ENCODE data around the gene DDX4.
A peak's percentile ranks its signal among the peaks of the same experiment; 100 is the strongest.

The DDX4 gene

GRCh38 chr5:55821731-55822512 lies 84.1 kb downstream of the DDX4 start:
- DNase-seq (ENCODE audit: low read depth in 2 of 2) = no peak

- no peak for DNase-seq (ENCODE audit: low read depth in 2 of 2)
Observed at GRCh38 chr5:55823151-55823796, 85.4 kb downstream of the DDX4 start.

GRCh38 chr5:55829956-55830355 lies 92.1 kb downstream of the DDX4 start:
- DNase-seq (ENCODE audit: low read depth in 2 of 2) = no peak

GRCh38 chr5:55832446-55832845 lies 94.6 kb downstream of the DDX4 start:
- no peak for DNase-seq (ENCODE audit: low read depth in 2 of 2)

GRCh38 chr5:55836191-55836590 lies 98.3 kb downstream of the DDX4 start:
- DNase-seq (ENCODE audit: low read depth in 2 of 2) = no peak

DNA sequence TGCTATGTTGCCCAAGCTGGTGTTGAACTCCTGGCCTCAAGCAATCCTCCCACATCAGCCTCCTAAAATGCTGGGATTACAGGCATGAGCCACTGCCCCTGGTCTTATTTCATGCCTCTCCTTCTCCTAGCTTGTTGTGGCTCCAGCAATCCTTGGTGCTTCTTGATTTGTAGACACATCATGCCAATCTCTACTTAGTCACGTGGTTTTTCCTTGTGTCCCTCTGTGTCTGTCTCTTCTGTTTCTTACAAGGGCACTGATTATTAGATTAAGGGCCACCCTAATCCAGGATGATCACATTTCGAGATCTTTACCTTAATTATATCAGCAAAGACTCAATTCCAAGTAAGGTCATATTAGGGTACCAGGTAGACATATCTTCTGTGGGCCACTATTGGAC lies 104.1 kb downstream of the DDX4 start:
- no peak for DNase-seq (ENCODE audit: low read depth in 2 of 2)

- DNase-seq (ENCODE audit: low read depth in 2 of 2) = peak in 1 of 2 experiments; percentile 18
Observed at GRCh38 chr5:55847837-55848236, 110.0 kb downstream of the DDX4 start.

DNA sequence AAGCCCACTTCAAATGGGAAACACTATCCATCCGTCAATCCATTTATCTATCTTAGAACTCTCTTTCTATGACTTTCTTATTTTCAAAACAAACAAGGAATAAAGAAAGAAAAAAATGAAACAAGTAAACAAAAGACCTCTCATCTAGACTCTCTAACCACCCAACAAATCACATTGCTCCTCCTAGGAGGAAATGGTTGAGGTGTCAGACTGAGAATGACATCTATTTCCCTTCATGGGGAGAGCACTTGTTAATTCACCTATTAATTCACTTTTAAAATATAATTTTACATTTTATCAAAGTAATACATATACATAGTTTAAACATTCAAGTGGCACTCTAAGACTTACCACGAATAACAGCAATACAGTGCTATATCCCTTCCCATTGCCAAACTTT lies 110.9 kb downstream of the DDX4 start:
- no peak for DNase-seq (ENCODE audit: low read depth in 2 of 2)

DNA sequence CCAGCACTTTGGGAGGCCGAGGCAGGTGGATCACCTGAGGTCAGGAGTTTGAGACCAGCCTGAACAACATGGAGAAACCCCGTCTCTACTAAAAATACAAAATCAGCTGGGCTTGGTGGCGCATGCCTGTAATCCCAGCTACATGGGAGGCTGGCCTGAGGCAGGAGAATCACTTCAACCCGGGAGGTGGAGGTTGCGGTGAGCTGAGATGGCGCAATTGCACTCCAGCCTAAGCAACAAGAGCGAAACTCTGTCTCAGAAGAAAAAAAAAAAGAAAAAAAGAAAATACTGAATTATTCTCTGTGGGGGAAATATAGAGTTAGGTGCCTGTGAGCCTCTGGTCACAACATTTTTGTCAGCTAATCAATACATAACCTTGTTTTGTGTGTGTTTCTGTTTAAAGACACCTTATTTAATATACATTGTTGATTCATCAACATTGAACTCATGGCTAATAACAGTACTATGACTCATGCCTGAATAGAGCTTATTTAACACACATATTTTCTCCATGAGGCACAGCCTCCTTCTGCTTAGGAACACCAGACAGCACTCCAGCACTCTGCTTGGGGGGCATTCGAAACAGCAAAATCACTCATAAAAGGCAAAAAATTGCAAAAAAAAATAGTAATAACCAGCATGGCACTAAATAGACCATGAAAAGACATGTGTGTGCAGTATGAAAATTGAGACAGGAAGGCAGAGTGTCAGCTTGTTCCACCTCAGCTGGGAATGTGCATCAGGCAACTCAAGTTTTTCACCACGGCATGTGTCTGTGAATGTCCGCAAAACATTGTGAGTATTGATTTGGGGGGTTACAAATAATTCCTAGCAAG lies 113.2 kb downstream of the DDX4 start, which contains the start of gene IL31RA:
TSS of gene IL31RA (plus strand) at position 519 of the 836 bp plus-strand sequence. CDS start at position 733, 214 bp downstream.
- peak; percentile 53 to 61 for DNase-seq (ENCODE audit: low read depth in 2 of 2)

DNA sequence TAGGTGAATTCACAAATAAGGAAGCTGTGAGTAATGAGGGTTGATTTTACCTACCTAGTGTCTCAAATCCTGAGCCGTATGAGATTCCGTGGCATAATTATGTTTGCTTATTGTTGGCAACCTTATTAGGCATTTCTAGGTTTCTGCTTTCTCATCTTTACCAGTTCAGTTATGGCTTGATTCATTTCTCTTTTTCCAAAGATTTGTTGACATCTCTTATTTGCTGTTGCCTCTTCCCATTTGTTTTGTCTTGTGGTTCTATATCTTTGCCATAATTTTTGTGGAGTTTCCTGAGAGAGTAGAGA lies 113.8 kb downstream of the DDX4 start:
- DNase-seq (ENCODE audit: low read depth in 2 of 2) = no peak

GRCh38 chr5:55852503-55852902 lies 114.6 kb downstream of the DDX4 start:
- DNase-seq (ENCODE audit: low read depth in 2 of 2) = no peak

DNA sequence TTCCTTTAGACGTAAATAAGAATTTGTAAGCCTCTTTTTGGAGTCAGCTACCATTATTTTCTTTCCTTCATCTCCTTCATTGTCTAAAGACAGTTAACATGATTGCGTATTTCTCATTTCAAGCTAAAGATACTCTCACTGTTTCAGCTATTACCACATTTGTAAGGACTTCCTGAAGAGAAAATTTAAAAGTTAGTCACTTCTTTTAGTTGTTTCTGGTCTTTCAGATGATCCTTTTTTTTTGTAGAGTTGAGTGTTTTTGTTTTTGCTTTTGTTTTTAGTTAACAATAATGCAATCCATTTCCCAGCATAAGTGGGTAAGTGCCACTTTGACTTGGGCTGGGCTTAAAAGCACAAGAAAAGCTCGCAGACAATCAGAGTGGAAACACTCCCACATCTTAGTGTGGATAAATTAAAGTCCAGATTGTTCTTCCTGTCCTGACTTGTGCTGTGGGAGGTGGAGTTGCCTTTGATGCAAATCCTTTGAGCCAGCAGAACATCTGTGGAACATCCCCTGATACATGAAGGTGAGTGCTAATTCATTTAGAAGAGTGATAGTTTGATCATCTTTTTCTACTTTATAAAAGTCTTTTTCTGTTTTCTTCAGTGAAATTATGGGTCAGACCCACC lies 115.3 kb downstream of the DDX4 start:
- no peak for DNase-seq (ENCODE audit: low read depth in 2 of 2)

DNA sequence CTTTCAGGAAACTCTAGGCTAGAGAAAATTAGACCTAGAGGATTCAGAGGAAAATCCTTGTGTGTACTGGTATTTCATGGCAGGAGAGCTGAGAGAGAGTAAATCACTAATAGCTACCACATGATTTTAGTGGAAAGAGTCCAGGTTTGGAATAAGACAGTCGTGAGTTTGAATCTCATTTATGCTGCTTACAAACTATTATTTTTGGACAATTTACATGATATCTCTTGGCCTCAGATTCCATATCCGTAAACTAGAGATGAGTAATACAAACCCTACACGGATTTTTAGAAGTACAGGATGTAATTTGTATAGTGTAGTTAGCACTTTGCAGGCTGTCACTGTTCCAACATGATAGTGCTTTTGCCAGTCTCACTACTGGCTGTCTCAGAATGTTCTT lies 116.0 kb downstream of the DDX4 start:
- DNase-seq (ENCODE audit: low read depth in 2 of 2) = peak; percentile 70 to 75

DNA sequence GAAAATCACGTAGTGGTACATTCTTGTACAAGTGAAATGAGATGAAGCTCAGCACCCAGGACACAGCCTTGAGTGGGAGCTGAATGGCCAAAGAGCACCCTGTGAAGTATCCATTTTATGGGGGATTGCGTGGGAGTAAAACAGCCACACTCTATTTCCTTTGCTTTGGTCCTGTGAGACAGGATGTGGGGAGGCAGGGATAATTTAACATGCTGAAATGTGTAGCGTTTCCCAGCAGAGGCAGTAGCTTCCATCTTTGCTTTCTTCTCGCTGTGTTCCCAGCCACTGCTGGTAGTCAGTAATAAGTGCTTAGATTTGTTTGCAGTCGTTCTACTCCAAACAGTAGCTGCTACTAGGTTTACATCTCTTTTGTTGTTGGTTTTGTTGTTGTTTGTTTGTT lies 117.6 kb downstream of the DDX4 start:
- no peak for DNase-seq (ENCODE audit: low read depth in 2 of 2)

DNA sequence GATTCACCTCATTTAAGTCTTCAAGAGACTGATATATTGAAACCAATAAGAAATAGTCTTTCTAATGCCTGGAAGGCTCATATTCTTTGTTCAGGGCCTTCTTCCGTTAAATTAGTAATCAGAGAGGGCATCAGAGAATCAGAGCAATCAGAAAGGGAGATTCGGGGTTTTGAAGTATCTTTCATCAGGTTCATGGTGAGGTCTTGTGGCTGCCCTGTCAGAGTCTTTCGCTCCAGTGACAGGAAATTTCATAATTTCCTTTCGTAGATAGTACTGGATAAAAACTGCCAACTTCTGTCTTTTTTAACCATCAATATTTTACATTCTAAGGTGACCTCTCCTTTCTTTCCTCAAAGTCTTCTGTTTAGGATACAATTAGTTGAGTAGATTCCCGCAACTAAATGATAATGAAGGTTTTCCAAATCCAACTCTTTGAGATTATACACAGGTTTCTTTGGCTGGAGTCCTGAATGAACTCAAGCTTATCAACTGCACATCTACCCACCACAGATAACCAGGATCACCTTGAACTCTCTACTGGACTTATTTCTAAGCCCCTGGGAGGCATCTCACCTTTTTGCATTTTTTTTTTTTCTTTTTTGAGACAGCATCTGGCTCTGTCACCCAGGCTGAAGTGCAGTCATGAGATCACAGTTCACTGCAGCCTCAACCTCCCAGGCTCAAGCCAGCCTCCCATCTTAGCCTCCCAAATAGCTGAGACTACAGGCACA lies 118.8 kb downstream of the DDX4 start:
- DNase-seq (ENCODE audit: low read depth in 2 of 2) = no peak

- no peak for DNase-seq (ENCODE audit: low read depth in 2 of 2)
Observed at GRCh38 chr5:55857247-55857640, 119.4 kb downstream of the DDX4 start.

DNA sequence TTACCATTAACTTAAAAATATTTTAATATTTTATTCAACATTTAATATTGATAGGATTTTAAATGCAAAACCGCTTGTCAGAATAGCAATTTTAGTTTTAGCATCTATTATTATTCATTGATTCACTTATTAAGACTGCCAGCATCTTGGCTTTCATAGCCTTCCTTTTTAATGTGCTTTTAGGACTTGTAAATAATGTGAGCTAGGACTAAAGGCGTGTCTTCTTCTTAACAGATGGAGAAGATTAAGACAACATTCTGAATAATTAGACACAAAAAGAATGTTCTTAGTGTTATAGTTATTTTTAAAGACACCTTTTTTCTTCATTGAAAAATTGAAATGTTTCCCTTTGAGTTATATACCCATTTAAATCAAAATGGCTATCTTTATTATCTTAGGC lies 120.2 kb downstream of the DDX4 start:
- no peak for DNase-seq (ENCODE audit: low read depth in 2 of 2)

DNA sequence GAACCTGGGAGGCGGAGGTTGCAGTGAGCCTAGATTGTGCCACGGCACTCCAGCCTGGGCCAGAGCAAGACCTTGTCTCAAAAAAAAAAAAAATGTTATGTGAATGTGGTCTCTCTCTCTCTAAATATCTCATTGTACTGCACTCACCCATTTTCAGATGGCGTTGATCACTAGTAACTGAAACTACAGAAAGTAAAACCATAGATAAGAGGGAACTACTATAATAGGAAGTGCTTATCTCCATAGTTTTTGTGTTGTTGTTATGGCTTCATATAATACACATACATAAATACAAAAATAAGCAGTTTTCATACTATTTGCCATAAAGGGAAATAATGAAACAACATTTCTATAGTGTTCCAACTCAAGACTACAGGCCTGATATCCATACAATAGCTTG lies 122.4 kb downstream of the DDX4 start:
- DNase-seq (ENCODE audit: low read depth in 2 of 2) = no peak

DNA sequence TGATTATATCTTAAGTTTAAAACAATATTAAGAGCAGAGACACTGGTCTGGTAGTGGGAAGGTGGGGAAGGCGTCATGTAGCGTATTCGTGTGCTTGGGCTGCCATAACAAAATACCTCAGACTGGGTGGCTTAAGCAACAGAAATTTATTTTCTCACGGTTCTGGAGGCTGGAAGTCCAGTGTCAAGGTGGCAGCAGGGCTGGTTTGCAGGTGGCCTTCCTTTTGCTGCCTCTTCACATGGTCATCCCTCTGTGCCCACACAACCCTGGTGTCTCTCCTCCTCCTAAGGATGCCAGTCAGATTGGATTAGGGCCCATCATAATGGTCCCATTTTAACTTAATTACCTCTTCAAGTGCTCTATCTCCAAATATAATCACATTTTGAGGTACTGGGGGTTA lies 122.8 kb downstream of the DDX4 start:
- DNase-seq (ENCODE audit: low read depth in 2 of 2) = no peak

GRCh38 chr5:55864606-55865541 lies 127.0 kb downstream of the DDX4 start:
- no peak for DNase-seq (ENCODE audit: low read depth in 2 of 2)
